Measurements from ENCODE around the gene NMU.

NMU gene

DNA sequence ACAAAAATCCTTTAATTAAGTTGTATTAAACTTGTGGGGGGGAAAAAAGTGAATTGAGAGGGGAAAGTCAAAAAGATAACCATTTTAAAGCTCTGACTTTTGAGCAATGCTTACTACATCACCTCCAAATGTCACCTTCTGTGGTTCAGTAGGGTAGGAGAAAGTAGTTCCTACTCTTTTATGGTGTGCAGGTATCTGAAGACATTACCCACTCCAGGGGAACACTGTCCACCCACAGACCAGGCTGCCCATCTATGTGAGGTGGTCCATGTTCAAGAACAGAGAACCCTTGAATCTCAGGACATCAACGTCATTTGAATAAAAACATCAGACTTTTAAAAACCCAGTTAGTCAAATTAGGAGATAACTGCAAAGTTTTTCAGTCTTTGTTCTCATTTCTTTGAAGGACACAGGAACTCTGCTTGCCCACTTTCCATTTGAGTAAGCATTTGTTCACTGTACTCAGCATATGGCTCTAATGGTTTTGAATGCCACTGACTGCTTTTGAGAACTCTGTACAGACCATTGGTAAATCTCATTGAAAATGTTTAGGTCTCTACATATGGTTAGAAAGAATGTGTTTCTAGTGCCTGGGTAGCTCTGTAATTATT is 18.4 kb downstream of the NMU start:
- Histone ChIP-seq H3K27me3 (ENCODE audit: control insufficient read depth, insufficient read depth, low read length) (no peaks in the 10 kb centered on the region), H3K36me3 (ENCODE audit: control insufficient read depth, insufficient read depth, low read length) (no peaks in the 10 kb centered on the region), H3K4me1 (ENCODE audit: control insufficient read depth, insufficient read depth, low read length) (no peaks in the 10 kb centered on the region), H3K9me3 (ENCODE audit: control insufficient read depth, insufficient read depth, low read length) (no peaks in the 10 kb centered on the region), H3K9ac (ENCODE audit: low read depth, low read length) (no peak overlapping the region), H3K4me3 (ENCODE audit: low read depth, low read length) (no peak overlapping the region)

DNA sequence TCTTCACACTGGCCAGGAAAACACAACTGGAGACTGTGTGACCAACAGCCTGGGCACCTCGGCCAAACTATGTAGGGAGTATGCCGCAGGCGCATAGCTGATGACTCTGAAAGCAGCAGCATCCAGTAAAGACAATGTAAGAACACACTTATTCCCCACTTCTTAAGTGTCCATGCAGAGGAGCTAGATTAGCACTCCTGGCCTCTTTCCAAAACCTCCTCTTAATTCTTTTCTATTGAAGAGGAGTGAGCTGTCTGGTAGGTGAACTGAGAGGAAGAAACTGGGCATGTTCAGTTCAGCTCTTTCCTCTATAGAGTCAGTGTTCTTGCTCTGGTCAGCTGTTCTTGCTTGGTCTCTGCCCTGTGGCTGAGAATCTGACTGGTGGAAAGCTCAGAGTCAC is 21.1 kb downstream of the NMU start:
- Histone ChIP-seq H3K36me3 (ENCODE audit: control insufficient read depth, insufficient read depth, low read length) (no peaks in the 10 kb centered on the region), H3K9me3 (ENCODE audit: control insufficient read depth, insufficient read depth, low read length) (no peaks in the 10 kb centered on the region), H3K27me3 (ENCODE audit: control insufficient read depth, insufficient read depth, low read length) (no peaks in the 10 kb centered on the region), H3K9ac (ENCODE audit: low read depth, low read length) (no peak overlapping the region), H3K4me3 (ENCODE audit: low read depth, low read length) (no peak overlapping the region), H3K4me1 (ENCODE audit: control insufficient read depth, insufficient read depth, low read length) (no peaks in the 10 kb centered on the region)

DNA sequence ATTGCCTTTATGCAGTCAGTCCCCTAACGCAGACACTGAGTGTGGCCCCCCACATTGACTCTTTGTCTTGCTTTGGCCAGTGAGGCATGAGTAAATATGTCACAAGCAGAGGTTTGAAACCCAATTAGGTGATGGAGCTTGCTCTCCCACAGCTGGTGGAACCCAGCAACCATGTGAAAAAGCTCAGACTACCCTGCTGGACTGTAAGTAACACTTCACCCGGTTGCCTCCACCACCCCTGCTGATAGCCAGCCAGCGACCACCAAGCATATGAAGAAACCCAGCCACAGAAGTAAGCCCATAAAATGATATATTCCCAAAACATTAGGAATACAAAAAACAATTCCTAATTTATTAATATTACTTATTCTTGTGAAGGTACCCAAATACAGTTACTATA is 22.5 kb downstream of the NMU start:
- Histone ChIP-seq H3K9me3 (ENCODE audit: control insufficient read depth, insufficient read depth, low read length) (no peaks in the 10 kb centered on the region), H3K9ac (ENCODE audit: low read depth, low read length) (no peak overlapping the region), H3K4me3 (ENCODE audit: low read depth, low read length) (no peak overlapping the region), H3K4me1 (ENCODE audit: control insufficient read depth, insufficient read depth, low read length) (no peaks in the 10 kb centered on the region), H3K36me3 (ENCODE audit: control insufficient read depth, insufficient read depth, low read length) (no peaks in the 10 kb centered on the region), H3K27me3 (ENCODE audit: control insufficient read depth, insufficient read depth, low read length) (no peaks in the 10 kb centered on the region)

DNA sequence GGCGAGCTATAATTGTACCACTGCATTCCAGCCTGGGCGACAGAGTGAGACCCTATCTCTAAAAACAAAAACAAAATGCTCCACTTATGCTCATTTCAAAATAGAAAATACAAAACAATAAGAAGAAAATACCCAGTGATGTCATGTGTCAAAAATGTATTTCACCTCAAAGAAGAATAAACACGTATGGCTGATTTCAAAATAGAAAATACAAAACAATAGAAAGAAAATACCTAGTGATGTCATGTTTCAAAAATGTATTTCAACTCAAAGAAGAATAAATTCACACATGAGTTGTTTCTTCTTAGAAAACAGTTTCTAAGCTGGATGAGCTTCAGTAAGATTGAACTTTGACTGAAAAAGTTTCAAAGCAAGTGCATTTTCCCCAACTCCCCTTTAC is 23.8 kb downstream of the NMU start:
- H3K4me3 ChIP-seq (ENCODE audit: low read depth, low read length) = no peak overlapping the region
- no peak overlapping the region for H3K9ac ChIP-seq (ENCODE audit: low read depth, low read length)
- no peaks in the 10 kb centered on the region for H3K27me3 ChIP-seq (ENCODE audit: control insufficient read depth, insufficient read depth, low read length)
- H3K36me3 ChIP-seq (ENCODE audit: control insufficient read depth, insufficient read depth, low read length) = no peaks in the 10 kb centered on the region
- H3K4me1 ChIP-seq (ENCODE audit: control insufficient read depth, insufficient read depth, low read length) = no peaks in the 10 kb centered on the region
- no peaks in the 10 kb centered on the region for H3K9me3 ChIP-seq (ENCODE audit: control insufficient read depth, insufficient read depth, low read length)

DNA sequence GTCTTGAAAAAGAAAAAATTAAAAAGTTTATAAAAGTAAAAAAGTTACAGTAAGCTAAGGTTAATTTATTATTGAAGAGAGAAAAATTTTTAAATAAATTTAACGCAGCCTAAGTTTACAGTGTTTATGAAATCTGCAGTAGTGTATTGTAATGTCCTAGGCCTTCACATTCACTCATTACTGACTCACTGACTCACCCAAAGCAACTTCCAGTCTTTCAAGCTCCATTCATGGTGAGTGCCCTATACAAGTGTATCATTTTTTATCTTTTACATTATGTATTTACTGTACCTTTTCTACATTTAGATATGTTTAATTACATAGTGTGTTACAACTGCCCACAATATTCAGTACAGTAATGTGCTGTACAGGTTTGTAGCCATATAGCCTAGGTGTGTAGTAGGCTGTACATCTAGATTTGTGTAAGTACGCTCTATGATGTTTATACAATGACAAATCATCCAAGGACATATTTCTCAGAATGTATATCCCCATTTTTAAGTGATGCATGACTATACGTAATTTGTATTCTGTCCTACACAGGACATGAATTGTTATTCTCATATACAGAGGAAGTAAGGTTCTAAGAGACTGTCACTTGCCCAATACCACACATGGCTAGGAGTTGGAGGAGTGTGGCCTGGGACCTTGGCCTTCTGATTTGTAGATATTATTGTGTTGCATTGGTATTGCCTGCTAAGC is 24.6 kb downstream of the NMU start:
- Histone ChIP-seq H3K36me3 (ENCODE audit: control insufficient read depth, insufficient read depth, low read length) (no peaks in the 10 kb centered on the region), H3K4me3 (ENCODE audit: low read depth, low read length) (no peak overlapping the region), H3K9ac (ENCODE audit: low read depth, low read length) (no peak overlapping the region), H3K4me1 (ENCODE audit: control insufficient read depth, insufficient read depth, low read length) (no peaks in the 10 kb centered on the region), H3K9me3 (ENCODE audit: control insufficient read depth, insufficient read depth, low read length) (no peaks in the 10 kb centered on the region), H3K27me3 (ENCODE audit: control insufficient read depth, insufficient read depth, low read length) (no peaks in the 10 kb centered on the region)

DNA sequence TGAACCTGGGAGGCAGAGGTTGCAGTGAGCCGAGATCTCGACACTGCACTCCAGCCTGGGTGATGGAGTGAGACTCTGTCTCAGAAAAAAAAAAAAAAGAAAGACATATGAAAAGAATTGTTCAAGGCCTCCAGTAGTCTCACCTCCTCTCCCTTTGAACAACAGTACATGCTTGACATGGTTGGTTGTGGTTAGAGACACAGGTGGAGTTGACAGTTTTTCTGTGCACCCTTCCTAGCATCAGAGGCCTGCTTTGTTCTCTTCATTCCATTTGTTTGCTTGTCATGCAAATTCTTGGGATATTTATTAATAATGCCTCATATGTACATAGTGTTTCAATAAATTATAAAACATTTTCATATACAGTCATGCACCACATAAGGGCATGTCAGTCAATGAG is 25.7 kb downstream of the NMU start:
- Histone ChIP-seq H3K9me3 (ENCODE audit: control insufficient read depth, insufficient read depth, low read length) (no peaks in the 10 kb centered on the region), H3K27me3 (ENCODE audit: control insufficient read depth, insufficient read depth, low read length) (no peaks in the 10 kb centered on the region), H3K4me1 (ENCODE audit: control insufficient read depth, insufficient read depth, low read length) (no peaks in the 10 kb centered on the region), H3K36me3 (ENCODE audit: control insufficient read depth, insufficient read depth, low read length) (no peaks in the 10 kb centered on the region), H3K4me3 (ENCODE audit: low read depth, low read length) (no peak overlapping the region), H3K9ac (ENCODE audit: low read depth, low read length) (no peak overlapping the region)

DNA sequence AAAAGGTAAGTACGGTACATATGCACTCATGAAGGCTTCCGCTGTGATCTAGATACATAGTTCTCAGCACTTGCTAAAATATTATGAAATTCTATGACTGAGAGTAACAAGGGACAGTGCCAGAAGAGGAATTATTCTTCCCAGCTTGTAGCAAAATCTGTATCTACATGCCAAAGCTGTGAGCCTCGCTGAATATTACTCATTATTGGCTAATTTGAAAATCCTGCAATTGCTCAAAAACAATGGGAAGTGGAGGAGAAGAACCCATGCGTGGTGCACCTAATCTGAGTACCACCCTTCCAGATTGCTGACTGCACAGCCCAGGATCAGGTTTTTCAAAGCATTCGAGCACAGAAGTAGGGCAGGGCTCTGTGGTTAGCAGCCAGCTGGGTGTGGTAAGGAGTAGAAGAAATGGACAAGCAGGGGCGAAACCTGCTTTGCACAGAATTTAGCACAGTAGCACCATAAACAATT is 26.7 kb downstream of the NMU start:
- no peaks in the 10 kb centered on the region for H3K9me3 ChIP-seq (ENCODE audit: control insufficient read depth, insufficient read depth, low read length)
- no peak overlapping the region for H3K9ac ChIP-seq (ENCODE audit: low read depth, low read length)
- no peak overlapping the region for H3K4me3 ChIP-seq (ENCODE audit: low read depth, low read length)
- H3K4me1 ChIP-seq (ENCODE audit: control insufficient read depth, insufficient read depth, low read length) = no peaks in the 10 kb centered on the region
- no peaks in the 10 kb centered on the region for H3K36me3 ChIP-seq (ENCODE audit: control insufficient read depth, insufficient read depth, low read length)
- no peaks in the 10 kb centered on the region for H3K27me3 ChIP-seq (ENCODE audit: control insufficient read depth, insufficient read depth, low read length)

DNA sequence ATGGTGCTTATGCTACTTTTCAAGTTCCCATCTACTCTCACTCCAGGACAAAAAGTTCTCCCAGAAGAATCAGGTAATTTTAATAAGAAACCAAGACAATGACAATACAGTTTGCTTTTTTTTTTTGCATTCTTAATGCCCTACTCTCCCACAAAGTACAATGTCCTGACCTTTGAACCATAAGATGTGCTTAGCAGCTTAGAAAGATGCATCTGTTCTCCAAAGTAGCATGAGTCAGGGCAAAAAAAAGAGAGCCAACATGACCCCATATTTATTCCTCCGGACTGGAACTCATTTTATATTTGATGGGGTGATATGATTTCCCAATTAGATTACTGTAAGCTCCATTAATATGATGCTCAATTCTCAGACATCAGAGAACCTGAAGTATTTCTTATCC is 27.5 kb downstream of the NMU start:
- Histone ChIP-seq H3K27me3 (ENCODE audit: control insufficient read depth, insufficient read depth, low read length) (no peaks in the 10 kb centered on the region), H3K9me3 (ENCODE audit: control insufficient read depth, insufficient read depth, low read length) (no peaks in the 10 kb centered on the region), H3K4me1 (ENCODE audit: control insufficient read depth, insufficient read depth, low read length) (no peaks in the 10 kb centered on the region), H3K4me3 (ENCODE audit: low read depth, low read length) (no peak overlapping the region), H3K36me3 (ENCODE audit: control insufficient read depth, insufficient read depth, low read length) (no peaks in the 10 kb centered on the region), H3K9ac (ENCODE audit: low read depth, low read length) (no peak overlapping the region)

DNA sequence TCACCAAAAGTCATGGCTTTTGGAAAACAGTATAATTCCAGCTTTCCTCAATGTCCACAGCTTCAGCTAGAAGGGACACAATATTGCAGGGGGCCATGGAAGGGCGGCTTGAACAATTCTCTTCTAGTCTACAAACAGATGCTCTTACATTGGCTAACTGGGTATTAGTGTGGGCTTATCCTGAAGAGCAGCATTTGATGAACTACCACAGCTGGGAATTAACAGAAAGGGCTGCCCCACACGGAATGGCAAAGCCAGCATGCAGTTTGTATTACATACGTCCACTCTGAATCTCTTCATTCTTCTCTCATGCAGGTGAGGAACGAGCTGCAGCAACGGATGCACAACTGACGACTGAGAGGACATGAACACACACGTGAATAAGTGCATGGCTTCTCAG is 31.1 kb downstream of the NMU start:
- Histone ChIP-seq H3K9ac (ENCODE audit: low read depth, low read length) (no peak overlapping the region), H3K9me3 (ENCODE audit: control insufficient read depth, insufficient read depth, low read length) (no peaks in the 10 kb centered on the region), H3K4me3 (ENCODE audit: low read depth, low read length) (no peak overlapping the region), H3K36me3 (ENCODE audit: control insufficient read depth, insufficient read depth, low read length) (no peaks in the 10 kb centered on the region), H3K27me3 (ENCODE audit: control insufficient read depth, insufficient read depth, low read length) (no peaks in the 10 kb centered on the region), H3K4me1 (ENCODE audit: control insufficient read depth, insufficient read depth, low read length) (no peaks in the 10 kb centered on the region)

DNA sequence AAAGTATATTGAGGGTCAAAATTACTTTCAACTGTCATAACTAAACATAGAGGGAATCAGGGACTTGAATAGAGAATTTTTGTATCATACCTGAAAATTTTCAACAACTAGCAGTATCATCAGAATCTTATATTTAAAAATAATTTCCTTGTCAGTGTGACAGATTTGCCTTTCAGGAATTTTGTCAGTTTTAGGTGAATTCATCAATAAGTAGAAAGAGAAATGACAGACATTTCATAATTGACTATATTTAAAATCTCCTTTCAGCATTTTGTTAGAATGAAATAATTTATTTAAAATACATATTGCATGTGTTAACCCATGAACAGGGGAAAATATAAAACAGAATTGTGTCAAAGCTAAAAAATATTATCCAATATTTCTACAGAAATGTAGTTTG is 35.5 kb downstream of the NMU start:
- H3K9ac ChIP-seq (ENCODE audit: low read depth, low read length) = no peak overlapping the region
- H3K36me3 ChIP-seq (ENCODE audit: control insufficient read depth, insufficient read depth, low read length) = no peaks in the 10 kb centered on the region
- no peaks in the 10 kb centered on the region for H3K4me1 ChIP-seq (ENCODE audit: control insufficient read depth, insufficient read depth, low read length)
- H3K27me3 ChIP-seq (ENCODE audit: control insufficient read depth, insufficient read depth, low read length) = no peaks in the 10 kb centered on the region
- no peaks in the 10 kb centered on the region for H3K9me3 ChIP-seq (ENCODE audit: control insufficient read depth, insufficient read depth, low read length)
- H3K4me3 ChIP-seq (ENCODE audit: low read depth, low read length) = no peak overlapping the region

DNA sequence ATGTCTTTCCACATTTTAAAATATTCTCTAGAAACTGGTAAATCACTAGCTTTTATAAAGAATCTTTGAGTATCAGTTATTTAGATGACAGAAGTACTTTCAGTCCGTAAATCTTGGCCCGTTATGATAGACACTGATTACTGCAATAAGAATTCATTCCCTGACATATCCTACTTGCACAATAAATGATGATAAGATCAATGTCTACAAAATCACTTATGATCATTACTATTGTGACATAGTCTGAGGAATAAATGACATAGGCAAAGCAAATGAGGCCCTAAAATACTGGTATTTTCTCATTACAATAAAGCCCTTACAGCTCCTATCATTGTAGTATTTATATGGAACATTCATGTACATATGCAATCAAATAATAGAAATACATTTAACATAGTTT is 37.5 kb downstream of the NMU start:
- Histone ChIP-seq H3K36me3 (ENCODE audit: control insufficient read depth, insufficient read depth, low read length) (no peaks in the 10 kb centered on the region), H3K27me3 (ENCODE audit: control insufficient read depth, insufficient read depth, low read length) (no peaks in the 10 kb centered on the region), H3K9me3 (ENCODE audit: control insufficient read depth, insufficient read depth, low read length) (no peaks in the 10 kb centered on the region), H3K9ac (ENCODE audit: low read depth, low read length) (no peak overlapping the region), H3K4me1 (ENCODE audit: control insufficient read depth, insufficient read depth, low read length) (no peaks in the 10 kb centered on the region), H3K4me3 (ENCODE audit: low read depth, low read length) (no peak overlapping the region)

DNA sequence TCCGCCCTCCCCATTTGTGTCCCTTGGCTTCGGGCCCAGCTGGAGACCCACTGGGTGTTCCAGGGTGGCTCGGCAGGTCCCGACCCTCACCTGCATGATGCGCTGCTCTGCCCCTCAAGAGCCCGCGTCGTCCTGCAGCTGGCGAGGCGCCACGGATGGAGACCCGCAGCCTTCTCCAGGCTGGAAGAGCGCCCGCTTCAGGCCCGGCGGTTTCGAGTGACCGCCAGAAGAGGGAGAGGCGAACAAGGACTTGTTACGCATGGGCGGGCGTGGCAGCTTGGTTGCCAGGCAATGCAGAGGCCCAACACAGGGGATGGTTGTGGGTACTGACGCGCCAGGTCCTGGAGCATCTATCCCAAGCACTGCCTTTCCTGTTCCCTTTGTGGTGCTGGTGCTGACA is 44.1 kb downstream of the NMU start, which contains the start of gene PDCL2:
TSS of gene PDCL2 (minus strand) at position 232 of the 400 bp plus-strand sequence. CDS start at position 96, 136 bp downstream.
- Histone ChIP-seq H3K4me3 (ENCODE audit: low read depth, low read length) (peak within 1 kb of the TSS; percentile 8), H3K36me3 (ENCODE audit: control insufficient read depth, insufficient read depth, low read length) (no peaks in the 10 kb centered on the region), H3K9me3 (ENCODE audit: control insufficient read depth, insufficient read depth, low read length) (no peaks in the 10 kb centered on the region), H3K4me1 (ENCODE audit: control insufficient read depth, insufficient read depth, low read length) (no peaks in the 10 kb centered on the region), H3K9ac (ENCODE audit: low read depth, low read length) (no peak within 1 kb of the TSS), H3K27me3 (ENCODE audit: control insufficient read depth, insufficient read depth, low read length) (no peaks in the 10 kb centered on the region)

All from iPS-15b (cell line).